Measurements from ENCODE around the gene HYDIN.

DNA sequence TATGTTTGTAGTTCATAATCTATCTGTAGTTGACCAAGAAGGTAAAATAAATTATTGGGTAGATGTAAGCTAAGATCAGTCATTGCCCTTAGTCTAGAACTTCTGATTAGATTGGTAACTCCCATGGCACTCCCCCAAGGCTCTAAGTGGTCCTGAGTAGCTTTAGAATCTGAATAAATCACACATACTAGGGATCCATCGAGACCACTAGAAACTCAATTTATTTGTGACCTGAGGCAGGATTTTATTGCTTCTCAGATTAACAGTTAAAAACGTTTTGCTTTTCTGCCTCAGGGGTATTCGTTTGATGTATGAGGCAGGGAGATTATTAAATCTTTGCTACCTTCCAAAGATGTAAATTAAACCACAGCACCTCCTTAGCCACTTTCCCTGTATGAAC lies 33.8 kb upstream of the HYDIN start:
- no peak for TF ChIP-seq POLR2A (IDR thresholded peaks at IDR 0.05; ENCODE audit: low read length)
- no peak for TF ChIP-seq GATA1 (IDR thresholded peaks at IDR 0.05; ENCODE audit: low read depth, low read length)

Data from erythroblast (primary cell).